OCI-LY3 (cell line): Measurements from ENCODE around the gene MGST1.
"Not testable (repeated sequence)": the region's sequence is repeated elsewhere in the genome, so short reads cannot be mapped to it uniquely, and the experiment has no call there.

Source experiments
- H2AFZ ChIP-seq: fragments of 200-600, 300-600 bp; shearing (Covaris generic); 2 replicates; pipeline ENCODE4 v1.6.0; 2014; ENCODE audit warnings: antibody characterized with exemption, low read depth, low read length
- H3K27ac ChIP-seq: fragments of 200-600, 300-600 bp; sonication (generic); 2 replicates; pipeline ENCODE4 v1.5.1; 2014; ENCODE audit warnings: mild to moderate bottlenecking, low read length, moderate library complexity, mixed read lengths
- H3K27me3 ChIP-seq: fragments of 200-600, 300-600 bp; sonication (generic); 2 replicates; pipeline ENCODE4 v1.6.1; 2014; ENCODE audit warnings: low read depth, low read length, mixed read lengths
- H3K36me3 ChIP-seq: fragments of 200-600, 300-600 bp; sonication (generic); replicated peaks from 2 replicates; pipeline ENCODE3; 2014; ENCODE audit warnings: low read depth, low read length, mixed read lengths
- H3K4me1 ChIP-seq: fragments of 300-600, 200-600 bp; sonication (generic); 2 replicates; pipeline ENCODE4 v1.6.1; 2014; ENCODE audit warnings: low read length, mixed read lengths
- H3K4me2 ChIP-seq: fragments of 200-600, 300-600 bp; sonication (generic); 2 replicates; pipeline ENCODE4 v1.6.1; 2014; ENCODE audit warnings: low read length, mixed read lengths
- H3K4me3 ChIP-seq: fragments of 300-600, 200-600 bp; sonication (generic); 2 replicates; pipeline ENCODE4 v1.5.1; 2014; ENCODE audit warnings: antibody characterized with exemption, mild to moderate bottlenecking, low read length, moderate library complexity
- H3K79me2 ChIP-seq: fragments of 300-600, 200-600 bp; shearing (Covaris generic); 2 replicates; pipeline ENCODE4 v1.6.1; 2014; ENCODE audit warnings: mild to moderate bottlenecking, low read length, mixed read lengths
- H3K9ac ChIP-seq: fragments of 300-600, 200-600 bp; shearing (Covaris generic); 2 replicates; pipeline ENCODE4 v1.6.0; 2014; ENCODE audit warnings: mild to moderate bottlenecking, low read length, moderate library complexity
- H3K9me3 ChIP-seq: fragments of 200-600, 300-600 bp; shearing (Covaris generic); 2 replicates; pipeline ENCODE4 v1.6.1; 2014; ENCODE audit warnings: low read length, mixed read lengths; ENCODE audit not compliant: insufficient read depth
- H4K20me1 ChIP-seq: fragments of 200-600, 300-600 bp; sonication (generic); 2 replicates; pipeline ENCODE4 v1.6.1; 2016; ENCODE audit warnings: low read length, mixed read lengths; ENCODE audit not compliant: insufficient read depth
- EZH2phosphoT487 ChIP-seq: fragments of 200-600 bp; shearing (Covaris generic); IDR thresholded peaks from 2 replicates; pipeline ENCODE4 v1.6.1; 2018; ENCODE audit warnings: antibody characterized with exemption, mixed run types, low read depth
- TF ChIP-seq, protein P1 (sequence below): fragments of 200-600, 300-600 bp; sonication (generic); IDR thresholded peaks from 2 replicates; pipeline ENCODE4 v1.5.1; 2014; ENCODE audit warnings: antibody characterized with exemption, low read length, low read depth

Gene MGST1

DNA sequence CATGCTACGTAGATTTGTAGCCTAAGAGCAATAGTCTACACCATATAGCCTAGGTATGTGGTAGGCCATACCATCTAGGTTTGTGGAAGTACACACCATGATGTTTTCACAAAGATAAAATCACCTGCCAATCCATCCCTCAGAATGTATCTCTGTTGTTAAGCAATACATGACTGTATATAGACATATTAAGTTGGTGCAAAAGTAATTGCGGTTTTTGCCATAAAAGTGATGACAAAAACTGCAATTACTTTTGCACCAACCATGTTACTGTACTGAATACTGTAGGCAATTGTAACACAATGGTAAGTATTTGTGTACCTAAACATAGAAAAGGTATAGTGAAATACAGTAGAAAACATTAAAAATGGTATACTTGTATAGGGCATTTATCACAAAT, 40.5 kb downstream of the MGST1 start:
- Histone ChIP-seq H3K27me3 (no peaks in the 10 kb centered on the region), H3K9ac (no peak overlapping the region), H3K4me2 (no peak overlapping the region), H3K79me2 (no peaks in the 10 kb centered on the region), H4K20me1 (no peaks in the 10 kb centered on the region), H3K27ac (no peak overlapping the region), H3K4me3 (no peak overlapping the region), H3K36me3 (no peaks in the 10 kb centered on the region), H3K9me3 (no peaks in the 10 kb centered on the region), H2AFZ (no peak overlapping the region), H3K4me1 (no peaks in the 10 kb centered on the region)
- TF ChIP-seq, protein P1, sequence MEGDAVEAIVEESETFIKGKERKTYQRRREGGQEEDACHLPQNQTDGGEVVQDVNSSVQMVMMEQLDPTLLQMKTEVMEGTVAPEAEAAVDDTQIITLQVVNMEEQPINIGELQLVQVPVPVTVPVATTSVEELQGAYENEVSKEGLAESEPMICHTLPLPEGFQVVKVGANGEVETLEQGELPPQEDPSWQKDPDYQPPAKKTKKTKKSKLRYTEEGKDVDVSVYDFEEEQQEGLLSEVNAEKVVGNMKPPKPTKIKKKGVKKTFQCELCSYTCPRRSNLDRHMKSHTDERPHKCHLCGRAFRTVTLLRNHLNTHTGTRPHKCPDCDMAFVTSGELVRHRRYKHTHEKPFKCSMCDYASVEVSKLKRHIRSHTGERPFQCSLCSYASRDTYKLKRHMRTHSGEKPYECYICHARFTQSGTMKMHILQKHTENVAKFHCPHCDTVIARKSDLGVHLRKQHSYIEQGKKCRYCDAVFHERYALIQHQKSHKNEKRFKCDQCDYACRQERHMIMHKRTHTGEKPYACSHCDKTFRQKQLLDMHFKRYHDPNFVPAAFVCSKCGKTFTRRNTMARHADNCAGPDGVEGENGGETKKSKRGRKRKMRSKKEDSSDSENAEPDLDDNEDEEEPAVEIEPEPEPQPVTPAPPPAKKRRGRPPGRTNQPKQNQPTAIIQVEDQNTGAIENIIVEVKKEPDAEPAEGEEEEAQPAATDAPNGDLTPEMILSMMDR = no peak

DNA sequence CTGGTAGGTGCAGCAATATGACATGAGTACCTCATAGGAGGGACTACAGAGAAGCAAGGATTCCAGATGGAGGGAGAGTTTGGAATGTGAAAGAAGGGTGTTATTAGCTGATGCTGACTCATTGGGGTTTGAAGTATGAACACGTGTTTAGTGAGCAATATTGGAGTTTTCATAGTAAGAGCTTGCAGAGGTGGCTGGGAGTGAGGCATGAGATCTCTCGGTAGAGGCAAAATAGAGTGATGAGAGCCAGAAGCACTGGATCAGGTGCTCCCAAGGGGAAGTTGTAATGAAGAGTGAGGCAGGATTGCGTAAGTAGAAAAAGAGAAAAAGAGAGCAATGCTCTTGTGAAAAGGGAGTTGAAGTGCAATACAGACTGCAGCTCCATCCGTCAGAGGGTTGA, 42.1 kb downstream of the MGST1 start:
- H3K4me2 ChIP-seq = no peak overlapping the region

DNA sequence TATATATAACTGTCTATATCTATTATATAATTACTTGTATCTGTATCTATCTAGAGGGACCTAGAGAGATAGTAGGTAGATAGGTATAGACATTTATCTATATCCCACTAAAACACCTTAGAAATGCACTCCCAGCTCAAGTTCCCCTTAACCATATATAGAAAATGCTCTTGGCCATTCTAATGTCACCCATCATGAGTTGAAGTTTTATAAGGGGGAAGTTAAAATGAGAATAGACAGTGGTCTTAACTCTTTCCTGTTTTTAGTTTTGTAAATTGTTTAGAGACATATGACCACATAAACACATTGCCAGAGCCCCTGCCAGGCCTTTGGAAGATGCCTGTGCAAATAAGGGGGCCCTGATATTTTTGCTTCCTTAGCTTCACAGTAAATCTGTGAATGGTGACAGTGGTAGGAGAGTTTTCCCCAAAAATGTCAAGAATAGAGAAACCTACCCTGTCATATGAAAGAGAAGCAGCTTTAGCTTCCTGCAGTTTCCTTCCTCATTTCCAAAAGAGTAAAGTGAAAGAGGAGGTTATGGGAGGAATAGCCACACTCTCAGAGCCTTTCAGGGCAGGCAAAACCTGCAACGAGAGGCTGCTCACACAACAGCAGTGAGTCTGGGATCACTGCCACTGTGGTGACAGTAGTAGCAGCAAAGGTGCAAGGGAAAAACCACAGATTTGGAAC, 45.5 kb downstream of the MGST1 start:
- Histone ChIP-seq H3K9ac (no peak overlapping the region), H4K20me1 (no peaks in the 10 kb centered on the region), H3K36me3 (no peaks in the 10 kb centered on the region), H2AFZ (no peak overlapping the region), H3K9me3 (no peaks in the 10 kb centered on the region), H3K79me2 (no peaks in the 10 kb centered on the region), H3K4me2 (no peak overlapping the region), H3K27me3 (no peaks in the 10 kb centered on the region), H3K4me1 (no peaks in the 10 kb centered on the region), H3K4me3 (no peak overlapping the region), H3K27ac (no peak overlapping the region)
- TF ChIP-seq, protein P1 = no peak
- no peak for TF ChIP-seq EZH2phosphoT487

More for the DNA sequence above, 42.1 kb downstream of the MGST1 start:
- H3K4me3 ChIP-seq = no peak overlapping the region
- no peak overlapping the region for H2AFZ ChIP-seq
- H3K9me3 ChIP-seq = no peaks in the 10 kb centered on the region
- no peaks in the 10 kb centered on the region for H3K36me3 ChIP-seq
- no peak overlapping the region for H3K27ac ChIP-seq
- TF ChIP-seq, protein P1 = no peak
- TF ChIP-seq EZH2phosphoT487 = no peak
- no peaks in the 10 kb centered on the region for H3K79me2 ChIP-seq
- no peaks in the 10 kb centered on the region for H4K20me1 ChIP-seq
- no peaks in the 10 kb centered on the region for H3K27me3 ChIP-seq
- H3K9ac ChIP-seq = no peak overlapping the region
- no peaks in the 10 kb centered on the region for H3K4me1 ChIP-seq

DNA sequence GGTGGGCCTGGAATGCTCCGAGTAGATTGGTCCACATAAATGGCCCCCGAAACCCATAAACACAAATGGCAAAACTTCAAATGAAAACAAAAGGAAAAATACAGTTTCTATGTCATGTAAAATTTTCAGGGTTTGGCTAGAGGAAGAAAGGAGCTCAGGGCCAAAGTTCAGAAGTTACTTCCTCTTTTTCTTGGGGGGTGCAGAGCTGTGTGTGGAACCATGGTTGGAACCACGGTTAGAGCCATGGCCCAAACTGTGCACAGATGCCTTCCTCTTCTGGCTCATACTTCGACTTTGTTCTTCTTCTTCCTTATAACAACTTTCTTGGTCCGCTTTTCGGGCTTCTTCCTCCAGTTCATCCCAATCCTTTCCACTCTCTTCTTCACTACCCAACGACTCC, 51.7 kb downstream of the MGST1 start:
- Histone ChIP-seq H3K36me3 (no peaks in the 10 kb centered on the region), H3K79me2 (no peaks in the 10 kb centered on the region), H3K9me3 (no peaks in the 10 kb centered on the region), H4K20me1 (no peaks in the 10 kb centered on the region), H3K4me2 (no peak overlapping the region), H3K4me1 (no peaks in the 10 kb centered on the region), H3K27ac (no peak overlapping the region), H3K4me3 (no peak overlapping the region), H2AFZ (no peak overlapping the region), H3K27me3 (no peaks in the 10 kb centered on the region), H3K9ac (no peak overlapping the region)
- TF ChIP-seq, protein P1 = no peak
- no peak for TF ChIP-seq EZH2phosphoT487

DNA sequence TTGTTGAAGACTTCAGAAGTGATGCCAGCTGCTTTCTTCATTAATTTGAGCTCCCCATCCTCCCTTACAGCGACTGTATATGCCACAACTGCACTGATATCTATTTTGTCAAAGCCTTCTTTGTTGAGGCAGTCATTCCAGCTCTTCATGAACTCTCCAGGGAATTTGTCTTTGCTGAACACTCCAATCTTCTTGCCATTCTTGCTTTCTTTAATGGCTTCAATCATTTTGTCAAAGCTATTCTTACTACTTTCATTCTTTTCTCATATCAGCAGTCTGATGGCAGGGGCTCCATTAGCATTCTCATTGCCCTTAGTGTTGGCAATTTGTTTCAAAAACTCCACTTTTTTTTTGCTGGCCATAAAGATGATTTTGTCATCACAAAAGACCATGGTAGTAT, 54.4 kb downstream of the MGST1 start:
- H3K79me2 ChIP-seq, H3K9me3 ChIP-seq, H3K4me3 ChIP-seq, H3K36me3 ChIP-seq, H3K4me1 ChIP-seq, H3K27ac ChIP-seq, H3K27me3 ChIP-seq, H3K9ac ChIP-seq, H3K4me2 ChIP-seq, H4K20me1 ChIP-seq, H2AFZ ChIP-seq: not testable (repeated sequence)
